Measurements from ENCODE around the gene SLC5A7.

The SLC5A7 gene

DNA sequence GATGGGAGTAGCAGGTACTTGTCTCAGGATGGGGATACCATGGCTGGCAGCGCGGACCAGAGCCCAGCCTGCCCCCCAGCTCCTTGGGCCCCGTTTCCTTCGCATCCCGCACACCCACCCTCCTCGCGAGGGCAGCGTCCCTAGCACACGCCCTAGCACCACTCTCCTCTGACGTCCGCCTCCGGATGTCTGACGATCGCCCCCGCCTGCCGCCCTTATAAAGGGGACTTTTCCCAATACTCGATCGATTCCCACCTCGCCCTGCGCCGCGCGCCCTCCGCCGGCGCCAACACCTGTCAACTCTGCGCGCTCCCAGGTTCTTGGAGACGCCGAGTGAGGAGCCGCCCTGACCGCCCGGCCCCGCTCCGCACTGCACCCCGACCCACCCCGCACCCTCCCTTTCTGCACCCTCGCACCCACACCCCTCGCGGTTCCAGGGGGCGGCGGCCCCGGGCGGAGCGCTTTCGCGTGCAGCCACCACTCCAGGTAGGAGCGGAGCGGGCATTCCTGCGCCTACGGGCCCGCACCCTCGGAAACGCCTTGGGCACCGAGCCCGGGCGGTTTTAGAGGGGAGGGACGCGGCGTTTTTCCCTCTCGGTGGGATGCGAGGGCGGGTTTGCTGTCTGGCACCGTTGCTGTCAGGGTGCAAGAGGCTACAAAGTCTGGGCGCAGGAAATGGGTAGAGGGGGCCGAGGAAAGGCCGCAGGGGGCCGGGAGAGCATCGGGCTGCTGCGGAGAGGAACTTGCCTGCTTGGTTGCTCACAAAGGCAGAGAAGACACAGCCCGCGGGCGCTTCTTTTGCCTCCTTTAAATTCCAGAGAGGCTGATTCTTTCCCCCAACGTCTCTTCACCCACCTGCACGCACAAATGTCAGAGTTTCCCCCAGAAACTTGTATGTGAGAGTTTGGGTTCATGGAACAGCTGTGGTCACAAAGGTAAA lies at the start of gene SLC5A7:
TSS of gene SLC5A7 (plus strand) at position 247 of the 940 bp plus-strand sequence. CDS start 1,632 bp downstream, outside the sequence.
- DNase-seq (ENCODE audit: low read depth in 2 of 2) = no peak

GRCh38 chr2:107961395-107961794 lies 24.9 kb upstream of the SLC5A7 start:
- no peak for DNase-seq (ENCODE audit: low read depth in 2 of 2)

DNA sequence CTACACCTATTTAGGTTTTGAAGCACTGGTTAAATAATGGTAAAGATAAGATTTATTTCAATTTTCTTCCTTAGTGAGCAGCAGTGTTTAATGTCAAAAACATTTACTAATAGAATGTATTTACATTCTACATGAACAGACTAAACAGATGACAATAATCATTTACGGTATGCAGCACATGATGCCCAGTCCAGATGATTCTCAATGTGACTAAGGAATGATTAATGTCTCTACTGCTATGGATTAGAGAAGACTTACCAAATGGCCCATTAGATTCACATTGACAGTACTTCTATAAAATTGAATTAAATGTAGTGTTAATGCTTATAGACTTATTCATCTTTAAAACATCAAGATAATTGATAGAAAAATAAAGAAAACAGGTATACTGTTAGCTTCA lies 22.1 kb upstream of the SLC5A7 start:
- no peak for DNase-seq (ENCODE audit: low read depth in 2 of 2)

DNA sequence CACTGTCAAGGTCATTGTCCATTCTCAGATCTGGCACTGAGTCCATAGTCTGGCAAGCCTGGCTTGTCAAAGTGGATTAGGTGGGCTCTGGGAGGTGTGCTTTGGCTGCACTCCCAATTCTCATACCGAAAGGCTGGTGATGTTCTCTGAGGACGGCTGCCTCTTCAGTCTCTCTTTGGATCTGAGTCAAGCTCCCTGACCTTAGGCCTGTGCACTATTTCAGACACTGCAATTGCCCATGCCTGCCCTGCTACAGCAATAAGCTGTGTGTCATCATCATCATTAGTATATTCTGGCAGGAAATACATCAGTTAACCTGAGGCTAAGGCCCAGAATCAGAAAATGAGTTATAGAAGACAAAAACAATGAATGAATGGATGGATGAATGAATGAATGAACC lies 1.6 kb upstream of the SLC5A7 start:
- no peak for DNase-seq (ENCODE audit: low read depth in 2 of 2)

DNA sequence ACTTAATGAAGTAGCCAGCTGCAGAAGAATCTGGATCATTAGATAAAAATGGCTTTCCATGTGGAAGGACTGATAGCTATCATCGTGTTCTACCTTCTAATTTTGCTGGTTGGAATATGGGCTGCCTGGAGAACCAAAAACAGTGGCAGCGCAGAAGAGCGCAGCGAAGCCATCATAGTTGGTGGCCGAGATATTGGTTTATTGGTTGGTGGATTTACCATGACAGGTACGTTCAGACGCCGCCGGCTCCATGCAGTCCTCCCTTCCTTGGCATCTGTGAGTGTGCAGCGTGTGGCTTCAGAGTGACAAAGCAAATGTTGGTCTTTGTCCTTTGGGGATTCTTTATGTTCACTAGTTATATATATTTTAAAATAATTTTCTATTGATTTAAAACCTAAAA lies 1.8 kb downstream of the SLC5A7 start:
- no peak for DNase-seq (ENCODE audit: low read depth in 2 of 2)

DNA sequence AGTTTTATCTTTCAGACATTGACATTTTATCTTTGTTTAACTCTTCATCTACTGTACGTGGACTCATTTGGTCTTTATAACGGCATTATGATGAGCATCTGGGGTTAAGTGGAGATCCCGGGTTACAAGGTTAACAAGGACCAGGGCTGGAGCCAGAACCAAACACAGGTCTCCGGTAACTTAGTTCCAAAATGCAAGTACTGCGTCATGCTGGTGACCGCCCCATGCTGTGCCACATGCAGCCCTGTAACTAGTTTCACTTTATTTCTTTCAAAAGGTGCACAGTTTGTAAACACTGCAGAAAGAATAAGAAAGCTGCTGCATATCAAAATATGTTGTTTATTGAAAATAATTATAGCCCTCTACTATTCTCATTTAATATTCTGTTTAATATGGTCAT lies 3.1 kb downstream of the SLC5A7 start:
- DNase-seq (ENCODE audit: low read depth in 2 of 2) = no peak

- DNase-seq (ENCODE audit: low read depth in 2 of 2) = no peak
These were observed 4.4 kb downstream of the SLC5A7 start for GRCh38 chr2:107990718-107991117.

DNA sequence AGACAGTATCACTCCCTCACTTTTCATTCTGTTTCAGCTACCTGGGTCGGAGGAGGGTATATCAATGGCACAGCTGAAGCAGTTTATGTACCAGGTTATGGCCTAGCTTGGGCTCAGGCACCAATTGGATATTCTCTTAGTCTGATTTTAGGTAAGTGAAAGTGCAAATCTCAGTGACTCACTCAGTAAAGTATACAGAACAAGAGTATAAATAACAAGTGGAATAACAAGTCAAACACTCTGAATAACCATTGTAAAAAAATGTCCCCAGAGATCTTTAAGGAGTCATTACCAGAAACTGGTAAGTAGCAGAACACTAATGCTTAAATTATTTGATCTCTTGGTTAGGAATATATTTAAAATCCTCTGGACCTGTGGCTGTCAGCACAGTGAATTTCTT lies 5.7 kb downstream of the SLC5A7 start:
- DNase-seq (ENCODE audit: low read depth in 2 of 2) = no peak

- no peak for DNase-seq (ENCODE audit: low read depth in 2 of 2)
These were observed 12.8 kb downstream of the SLC5A7 start for GRCh38 chr2:107999158-107999557.

GRCh38 chr2:108010912-108011591 lies 24.7 kb downstream of the SLC5A7 start:
- no peak for DNase-seq (ENCODE audit: low read depth in 2 of 2)

- DNase-seq (ENCODE audit: low read depth in 2 of 2) = no peak
These were observed 27.0 kb downstream of the SLC5A7 start for GRCh38 chr2:108013305-108013704.

- no peak for DNase-seq (ENCODE audit: low read depth in 2 of 2)
These were observed 36.3 kb downstream of the SLC5A7 start for GRCh38 chr2:108022628-108023027.

DNA sequence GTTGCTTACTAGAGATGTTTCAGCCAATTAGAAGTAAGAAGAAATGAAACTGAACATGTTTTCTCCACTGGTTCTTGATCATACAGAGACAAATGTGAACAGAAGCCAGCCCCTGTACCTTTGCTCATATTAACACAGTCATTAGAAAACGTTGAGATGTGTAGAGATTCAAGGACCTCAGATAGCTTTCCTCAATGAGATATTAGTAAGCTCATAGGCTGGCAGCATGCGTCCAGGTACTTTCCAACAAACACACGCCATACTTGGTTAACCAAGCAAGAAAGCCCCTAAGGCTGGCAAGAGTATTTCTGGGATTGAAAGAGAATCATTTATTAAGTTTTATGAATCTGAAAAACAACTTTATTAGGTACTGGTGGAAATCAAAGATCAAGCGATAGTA lies 37.5 kb downstream of the SLC5A7 start:
- no peak for DNase-seq (ENCODE audit: low read depth in 2 of 2)

GRCh38 chr2:108026092-108026794 lies 39.9 kb downstream of the SLC5A7 start:
- no peak for DNase-seq (ENCODE audit: low read depth in 2 of 2)

- no peak for DNase-seq (ENCODE audit: low read depth in 2 of 2)
These were observed 43.2 kb downstream of the SLC5A7 start for GRCh38 chr2:108029496-108029895.

DNA sequence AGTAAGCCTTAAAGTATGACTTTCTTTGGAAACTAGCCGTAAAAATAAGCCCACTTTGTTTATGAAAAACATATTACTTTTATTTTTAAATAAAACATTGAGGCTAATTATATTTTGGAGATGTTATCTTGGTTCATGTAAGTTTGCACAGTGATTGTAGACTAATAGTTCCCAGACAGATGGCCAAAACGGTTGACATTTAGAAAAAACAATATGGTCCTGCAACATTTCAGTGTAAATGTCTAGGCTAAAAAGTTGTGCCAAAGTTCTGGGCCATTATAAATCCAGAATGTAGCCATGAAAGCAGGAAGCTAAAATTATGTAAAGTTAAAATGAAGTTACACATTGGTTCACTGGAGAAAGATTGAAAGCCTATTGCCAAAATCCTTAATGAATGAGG lies 43.6 kb downstream of the SLC5A7 start:
- DNase-seq (ENCODE audit: low read depth in 2 of 2) = no peak

- DNase-seq (ENCODE audit: low read depth in 2 of 2) = no peak
These were observed 45.2 kb downstream of the SLC5A7 start for GRCh38 chr2:108031471-108031941.

- no peak for DNase-seq (ENCODE audit: low read depth in 2 of 2)
These were observed 48.5 kb downstream of the SLC5A7 start for GRCh38 chr2:108034843-108035242.

DNA sequence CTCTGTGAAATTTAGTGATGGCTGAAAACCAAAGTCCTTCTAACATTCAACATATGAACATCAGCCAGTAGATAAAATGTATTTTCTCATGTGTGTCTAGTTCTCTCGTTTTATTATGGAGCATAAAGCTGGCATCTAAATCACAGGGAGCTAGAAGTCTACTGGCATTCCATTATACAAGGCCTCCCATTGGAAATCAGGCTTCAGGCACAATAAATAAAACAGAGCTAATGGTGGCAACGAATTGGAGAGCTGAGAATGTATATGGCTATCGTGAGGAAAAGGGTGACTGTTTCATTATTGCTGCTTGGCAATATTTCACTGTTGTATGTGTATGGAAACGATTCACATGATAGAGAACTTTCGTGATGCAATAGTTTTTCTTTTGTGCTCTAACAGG lies 62.4 kb downstream of the SLC5A7 start:
- DNase-seq (ENCODE audit: low read depth in 2 of 2) = no peak

GRCh38 chr2:108058576-108059137 lies 72.3 kb downstream of the SLC5A7 start:
- DNase-seq (ENCODE audit: low read depth in 2 of 2) = no peak

- no peak for DNase-seq (ENCODE audit: low read depth in 2 of 2)
These were observed 75.2 kb downstream of the SLC5A7 start for GRCh38 chr2:108061439-108062042.

All from activated CD8-positive, alpha-beta memory T cell treated with anti-CD3 and anti-CD28 coated beads for 4 hours (primary cell).